K562 (cell line): Measurements from ENCODE around the gene CHDH. TPM values are rescaled to one million over a fixed set of nuclear protein-coding genes. Genes with fewer than 3 reads are reported as not detected.
A peak's percentile ranks its signal among the peaks of the same experiment; 100 is the strongest.

Experiments used
- ATAC-seq: fragments of 200-7000 bp; cut with Tn5 transposase; 3 replicates; pipeline ENCODE4 v1.9.1; 2020; ENCODE audit warnings: moderate library complexity
- BruUV-seq: library from RNA; stranded (reverse); fragments of 400-500 nt; replicated peaks from 2 replicates; lab custom pipeline; 2021; lab: Mats Ljungman, UMichigan
- CTCF ChIA-PET: fragments of 300-600 bp; formaldehyde crosslinking; extraction: SDS; loops from one replicate; lab custom pipeline; 2021; ENCODE audit warnings: low intra/inter-chr PET ratio; lab: Yijun Ruan, JAX
- POLR2A ChIA-PET: fragments of 300-600, 350-650 bp; sonication (Branson Sonifier 250); formaldehyde crosslinking; extraction: SDS; loops from one replicate; lab custom pipeline; 2021; ENCODE audit warnings: antibody characterized with exemption, inconsistent platforms; lab: Yijun Ruan, JAX
- DNase-seq, 4 experiments: peaks; one replicate each; pipeline versions ENCODE4 v3.0.0 to v3.0.0-alpha.2; 2011 to 2018; ENCODE audit warnings: low spot score in 3 of 4, mixed read lengths in 3 of 4; ENCODE audit errors: extremely low read depth in 1 of 4
- FAIRE-seq: peaks from 2 replicates; lab custom pipeline; 2011; peaks lifted over from hg19 to GRCh38; lab: Jason Lieb, UNC
- H2AFZ ChIP-seq: 2 replicates; pipeline ENCODE4 v1.6.0; 2011; ENCODE audit warnings: low read depth, low read length, control low read depth, inconsistent platforms
- H3K27ac ChIP-seq: fragments of 200-600 bp; 3 replicates; pipeline ENCODE4 v1.8.0; 2011; ENCODE audit warnings: low read depth, mild to moderate bottlenecking, control low read depth, inconsistent platforms, low read length, moderate library complexity, mixed read lengths; ENCODE audit errors: extremely low read depth
- H3K27me3 ChIP-seq, 2 experiments: fragments of 300-600 bp in 1 of 2; 2 replicates in 1 of 2; 3 replicates in 1 of 2; pipeline versions ENCODE4 v1.6.0 to v1.8.0; 2011; ENCODE audit warnings: inconsistent platforms in 2 of 2, low read length in 2 of 2, mild to moderate bottlenecking in 1 of 2, mixed read lengths in 1 of 2, moderate library complexity in 1 of 2; ENCODE audit not compliant: control insufficient read depth in 2 of 2, insufficient read depth in 2 of 2
- H3K36me3 ChIP-seq: fragments of 300-600 bp; 3 replicates; pipeline ENCODE4 v1.8.0; 2011; ENCODE audit warnings: mild to moderate bottlenecking, low read length, inconsistent platforms; ENCODE audit not compliant: control insufficient read depth, insufficient read depth
- H3K4me1 ChIP-seq, 2 experiments: fragments of 200-600 bp in 1 of 2; replicated peaks in 1 of 2; 2 replicates in 1 of 2; 3 replicates in 1 of 2; pipeline versions ENCODE4 v1.5.1 to v1.8.0; 2011; ENCODE audit warnings: inconsistent platforms in 2 of 2, low read length in 2 of 2, mild to moderate bottlenecking in 1 of 2, mixed read lengths in 1 of 2, moderate library complexity in 1 of 2; ENCODE audit not compliant: control insufficient read depth in 2 of 2, insufficient read depth in 2 of 2
- H3K4me2 ChIP-seq: 2 replicates; pipeline ENCODE4 v1.6.1; 2011; ENCODE audit warnings: low read length, control low read depth, inconsistent platforms, mixed read lengths; ENCODE audit not compliant: insufficient read depth
- H3K4me3 ChIP-seq: fragments of 200-600 bp; sonication (generic), shearing (Covaris generic); 2 replicates; pipeline ENCODE4 v1.5.1; 2016; ENCODE audit warnings: control low read depth, inconsistent platforms
- H3K79me2 ChIP-seq: fragments of 200-600 bp; 3 replicates; pipeline ENCODE4 v1.8.0; 2011; ENCODE audit warnings: low read length, inconsistent platforms; ENCODE audit not compliant: control insufficient read depth, insufficient read depth
- H3K9ac ChIP-seq, 2 experiments: 2 replicates each; pipeline versions ENCODE4 v1.6.0 to v1.6.1; 2011; ENCODE audit warnings: low read depth in 2 of 2, low read length in 2 of 2, control low read depth in 1 of 2, inconsistent platforms in 1 of 2, mild to moderate bottlenecking in 1 of 2, mixed read lengths in 1 of 2; ENCODE audit not compliant: insufficient read depth in 1 of 2
- H3K9me1 ChIP-seq: one replicate; pipeline ENCODE4 v1.6.0; 2011; ENCODE audit warnings: inconsistent platforms, mild to moderate bottlenecking, low read length, moderate library complexity; ENCODE audit not compliant: control insufficient read depth, insufficient read depth
- H3K9me3 ChIP-seq: replicated peaks from 2 replicates; pipeline ENCODE4 v1.5.1; 2011; ENCODE audit warnings: low read depth, low read length, inconsistent platforms; ENCODE audit not compliant: control insufficient read depth, insufficient read depth
- H4K20me1 ChIP-seq: replicated peaks from 2 replicates; pipeline ENCODE4 v1.6.1; 2011; ENCODE audit warnings: low read length, inconsistent platforms, mixed read lengths; ENCODE audit not compliant: control insufficient read depth, insufficient read depth
- BRD9 ChIP-seq: fragments of 450-650 bp; IDR thresholded peaks from 2 replicates; pipeline ENCODE4 v1.6.1; 2018; ENCODE audit warnings: low read depth; ENCODE audit not compliant: partially characterized antibody
- HDAC2 ChIP-seq: fragments of 450-650 bp; IDR thresholded peaks from 2 replicates; pipeline ENCODE4 v1.6.1; 2016; ENCODE audit warnings: mild to moderate bottlenecking
- HEY1 ChIP-seq: fragments of 250-450 bp; sonication (Bioruptor Pico); IDR thresholded peaks from 2 replicates; pipeline ENCODE4 v1.5.0; 2020; ENCODE audit warnings: mild to moderate bottlenecking, moderate library complexity, borderline replicate concordance
- JUN ChIP-seq, 2 experiments: sonication (generic) in 1 of 2; formaldehyde crosslinking in 1 of 2; IDR thresholded peaks; 2 replicates each; pipeline versions ENCODE4 v1.6.1 to v1.8.0; 2012 to 2022; ENCODE audit warnings: borderline replicate concordance in 2 of 2, mild to moderate bottlenecking in 2 of 2, improper control_type of control experiment in 1 of 2, low read depth in 1 of 2, low read length in 1 of 2, missing genetic modification reagents in 1 of 2
- LEF1 ChIP-seq: fragments of 450-650 bp; IDR thresholded peaks from 2 replicates; pipeline ENCODE4 v1.6.1; 2016; ENCODE audit warnings: mild to moderate bottlenecking
- SMARCA4 ChIP-seq: fragments of 450-650 bp; IDR thresholded peaks from 2 replicates; pipeline ENCODE4 v1.6.1; 2016
- SUPT5H ChIP-seq: fragments of 450-650 bp; IDR thresholded peaks from 2 replicates; pipeline ENCODE4 v1.6.1; 2016
- TAL1 ChIP-seq: fragments of 450-650 bp; IDR thresholded peaks from 2 replicates; pipeline ENCODE4 v1.6.1; 2016; ENCODE audit warnings: mild to moderate bottlenecking
- ZFP30 ChIP-seq: fragments of 250-450 bp; sonication (Bioruptor Pico); IDR thresholded peaks from 2 replicates; pipeline ENCODE4 v1.8.0; 2022; ENCODE audit warnings: moderate library complexity, mild to moderate bottlenecking, inconsistent platforms, borderline replicate concordance
- ZNF175 ChIP-seq: fragments of 200-800 bp; sonication (Bioruptor generic); IDR thresholded peaks from 2 replicates; pipeline ENCODE4 v1.6.1; 2016; ENCODE audit warnings: low read depth, mild to moderate bottlenecking, missing genetic modification characterization, missing compliant biosample characterization
- ZNF586 ChIP-seq: fragments of 450-650 bp; formaldehyde crosslinking; conservative IDR thresholded peaks from 2 replicates; pipeline ENCODE4 v1.4.0; 2020; ENCODE audit warnings: mild to moderate bottlenecking, moderate library complexity
- ZNF780A ChIP-seq: fragments of 250-450 bp; sonication (Bioruptor Pico); IDR thresholded peaks from 2 replicates; pipeline ENCODE4 v1.5.0; 2021; ENCODE audit warnings: mild to moderate bottlenecking
- ZNF79 ChIP-seq: fragments of 250-450 bp; sonication (Bioruptor Pico); IDR thresholded peaks from 2 replicates; pipeline ENCODE4 v1.4.0; 2020; ENCODE audit warnings: low read depth, mild to moderate bottlenecking, moderate library complexity
- WGBS: fragments of 100-300 bp; shearing (Covaris generic); methylation state at CpG from one replicate; pipeline ENCODE4 v1.1.6; 2016; ENCODE audit warnings: low coverage, mixed read lengths; ENCODE audit not compliant: insufficient coverage; ENCODE audit errors: missing lambda C conversion rate; 5-methylcytosine and 5-hydroxymethylcytosine counted together
- in situ Hi-C: fragments of 300-500 bp; cut with MboI; formaldehyde crosslinking; loops from 4 replicates; pipeline ENCODE4 v1.15.0; 2018; ENCODE audit warnings: inconsistent platforms, mixed read lengths
- intact Hi-C: fragments of 100-400 bp; cut with micrococcal nuclease; formaldehyde crosslinking; loops from 2 replicates; pipeline ENCODE4 v1.14.2; 2022
- polyA plus RNA-seq, 8 experiments: library from polyadenylated mRNA; depleted of rRNA in 4 of 8; stranded (reverse) in 5 of 8; unstranded in 3 of 8; fragments of >200 nt; fragmentation: Nextera tagmentation in 2 of 8; fragmentation: Illumina TruSeq in 1 of 8; extraction: Ambion mirVana in 2 of 8; extraction: Trizol in 1 of 8; gene quantifications; 2 replicates each; pipeline versions ENCODE4 v1.2.1 to v1.2.3, GENCODE V29; 2011 to 2014; ENCODE audit warnings: inconsistent platforms in 1 of 8, missing spikeins in 1 of 8
- total RNA-seq, 7 experiments: library from RNA; depleted of rRNA in 6 of 7; stranded (reverse); fragments of >200 nt in 6 of 7; fragmentation: Illumina TruSeq in 2 of 7; extraction: Trizol in 2 of 7; gene quantifications; 2 replicates each; pipeline versions ENCODE4 v1.2.1 to v1.2.3, GENCODE V29; 2011 to 2021; ENCODE audit warnings: low replicate concordance in 1 of 7
- TF ChIP-seq, protein P1 (sequence below): fragments of 450-650 bp; IDR thresholded peaks from 2 replicates; pipeline ENCODE4 v1.6.1; 2017; ENCODE audit warnings: mild to moderate bottlenecking, moderate library complexity
- TF ChIP-seq, protein P2 (sequence below): sonication (generic); formaldehyde crosslinking; IDR thresholded peaks from 2 replicates; pipeline ENCODE4 v1.8.0; 2023; ENCODE audit warnings: missing genetic modification reagents, mild to moderate bottlenecking, borderline replicate concordance
- TF ChIP-seq, protein P3 (sequence below), 2 experiments: fragments of 450-650 bp in 1 of 2; sonication (generic) in 1 of 2; formaldehyde crosslinking; conservative IDR thresholded peaks; 2 replicates each; pipeline versions ENCODE4 v1.4.0 to v1.8.1; 2020 to 2022; ENCODE audit warnings: mild to moderate bottlenecking in 1 of 2, missing genetic modification reagents in 1 of 2

Gene CHDH
- total and polyA plus RNA-seq, 9 of the 15 experiments (the other 6 are each of a cell fraction or from before 2014, with no cell fraction given), result 0.06 to 1.9 (median 0.46) TPM

- Histone ChIP-seq H3K36me3 (no peaks in the 10 kb centered on the region), H3K9me3 (no peaks in the 10 kb centered on the region), H3K27ac (no peak overlapping the region), H3K79me2 (no peaks in the 10 kb centered on the region), H4K20me1 (no peaks in the 10 kb centered on the region), H3K4me3 (peak overlapping the region; percentile 19; the same call in 1 of the 2 replicates), H2AFZ (0 out of 2 replicates have a peak overlapping the region, but pooled peaks have one; percentile 32), H3K27me3 (peaks cover 0 to 25% of the 10 kb centered on the region in 2 experiments; a peak in 2 of 5 replicates), H3K9ac (peak overlapping the region; percentile 14 to 71; a peak in 2 of 4 replicates), H3K9me1 (no peaks in the 10 kb centered on the region), H3K4me2 (0 out of 2 replicates have a peak overlapping the region, but pooled peaks have one; percentile 18), H3K4me1 (peaks cover 0 to 13% of the 10 kb centered on the region in 2 experiments; a peak in 2 of 5 replicates)
- no peak for FAIRE-seq
- peak in 1 of 4 experiments; percentile 10 for DNase-seq
- WGBS, result no CpG with 5 or more reads among the region's 34 CpGs
- ChIA-PET CTCF (no interaction called here), POLR2A (interaction anchor here (0.7 to 1.1 kb wide), 2 partner anchors 37 to 46 kb away, joined by 3 read pairs; partner anchors contain the start of gene SELENOK)
- no TSS peak for BruUV-seq
- ATAC-seq, result no peak; the same call in 2 of the 3 replicates
- in situ Hi-C loops, result no loop called here
- intact Hi-C loops, result no loop called here
- TF ChIP-seq LEF1 (no peak), ZNF175 (CRISPR knock-in tag) (no peak), SUPT5H (no peak), JUN (IDR thresholded peaks at IDR 0.05; ENCODE audit: borderline replicate concordance, low read depth, low read length) (no peak), JUN (CRISPR knock-in tag; IDR thresholded peaks at IDR 0.05; ENCODE audit: borderline replicate concordance) (no peak), BRD9 (no peak), ZFP30 (CRISPR knock-in tag) (no peak), HDAC2 (no peak), TAL1 (no peak), SMARCA4 (no peak), ZNF79 (CRISPR knock-in tag) (no peak), HEY1 (CRISPR knock-in tag) (no peak), ZNF780A (CRISPR knock-in tag) (no peak), ZNF586 (no peak)
- TF ChIP-seq, protein P1, sequence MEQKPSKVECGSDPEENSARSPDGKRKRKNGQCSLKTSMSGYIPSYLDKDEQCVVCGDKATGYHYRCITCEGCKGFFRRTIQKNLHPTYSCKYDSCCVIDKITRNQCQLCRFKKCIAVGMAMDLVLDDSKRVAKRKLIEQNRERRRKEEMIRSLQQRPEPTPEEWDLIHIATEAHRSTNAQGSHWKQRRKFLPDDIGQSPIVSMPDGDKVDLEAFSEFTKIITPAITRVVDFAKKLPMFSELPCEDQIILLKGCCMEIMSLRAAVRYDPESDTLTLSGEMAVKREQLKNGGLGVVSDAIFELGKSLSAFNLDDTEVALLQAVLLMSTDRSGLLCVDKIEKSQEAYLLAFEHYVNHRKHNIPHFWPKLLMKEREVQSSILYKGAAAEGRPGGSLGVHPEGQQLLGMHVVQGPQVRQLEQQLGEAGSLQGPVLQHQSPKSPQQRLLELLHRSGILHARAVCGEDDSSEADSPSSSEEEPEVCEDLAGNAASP, result no peak
- TF ChIP-seq, protein P2, sequence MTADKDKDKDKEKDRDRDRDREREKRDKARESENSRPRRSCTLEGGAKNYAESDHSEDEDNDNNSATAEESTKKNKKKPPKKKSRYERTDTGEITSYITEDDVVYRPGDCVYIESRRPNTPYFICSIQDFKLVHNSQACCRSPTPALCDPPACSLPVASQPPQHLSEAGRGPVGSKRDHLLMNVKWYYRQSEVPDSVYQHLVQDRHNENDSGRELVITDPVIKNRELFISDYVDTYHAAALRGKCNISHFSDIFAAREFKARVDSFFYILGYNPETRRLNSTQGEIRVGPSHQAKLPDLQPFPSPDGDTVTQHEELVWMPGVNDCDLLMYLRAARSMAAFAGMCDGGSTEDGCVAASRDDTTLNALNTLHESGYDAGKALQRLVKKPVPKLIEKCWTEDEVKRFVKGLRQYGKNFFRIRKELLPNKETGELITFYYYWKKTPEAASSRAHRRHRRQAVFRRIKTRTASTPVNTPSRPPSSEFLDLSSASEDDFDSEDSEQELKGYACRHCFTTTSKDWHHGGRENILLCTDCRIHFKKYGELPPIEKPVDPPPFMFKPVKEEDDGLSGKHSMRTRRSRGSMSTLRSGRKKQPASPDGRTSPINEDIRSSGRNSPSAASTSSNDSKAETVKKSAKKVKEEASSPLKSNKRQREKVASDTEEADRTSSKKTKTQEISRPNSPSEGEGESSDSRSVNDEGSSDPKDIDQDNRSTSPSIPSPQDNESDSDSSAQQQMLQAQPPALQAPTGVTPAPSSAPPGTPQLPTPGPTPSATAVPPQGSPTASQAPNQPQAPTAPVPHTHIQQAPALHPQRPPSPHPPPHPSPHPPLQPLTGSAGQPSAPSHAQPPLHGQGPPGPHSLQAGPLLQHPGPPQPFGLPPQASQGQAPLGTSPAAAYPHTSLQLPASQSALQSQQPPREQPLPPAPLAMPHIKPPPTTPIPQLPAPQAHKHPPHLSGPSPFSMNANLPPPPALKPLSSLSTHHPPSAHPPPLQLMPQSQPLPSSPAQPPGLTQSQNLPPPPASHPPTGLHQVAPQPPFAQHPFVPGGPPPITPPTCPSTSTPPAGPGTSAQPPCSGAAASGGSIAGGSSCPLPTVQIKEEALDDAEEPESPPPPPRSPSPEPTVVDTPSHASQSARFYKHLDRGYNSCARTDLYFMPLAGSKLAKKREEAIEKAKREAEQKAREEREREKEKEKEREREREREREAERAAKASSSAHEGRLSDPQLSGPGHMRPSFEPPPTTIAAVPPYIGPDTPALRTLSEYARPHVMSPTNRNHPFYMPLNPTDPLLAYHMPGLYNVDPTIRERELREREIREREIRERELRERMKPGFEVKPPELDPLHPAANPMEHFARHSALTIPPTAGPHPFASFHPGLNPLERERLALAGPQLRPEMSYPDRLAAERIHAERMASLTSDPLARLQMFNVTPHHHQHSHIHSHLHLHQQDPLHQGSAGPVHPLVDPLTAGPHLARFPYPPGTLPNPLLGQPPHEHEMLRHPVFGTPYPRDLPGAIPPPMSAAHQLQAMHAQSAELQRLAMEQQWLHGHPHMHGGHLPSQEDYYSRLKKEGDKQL (CRISPR knock-in tag), result no peak
- TF ChIP-seq, protein P3, sequence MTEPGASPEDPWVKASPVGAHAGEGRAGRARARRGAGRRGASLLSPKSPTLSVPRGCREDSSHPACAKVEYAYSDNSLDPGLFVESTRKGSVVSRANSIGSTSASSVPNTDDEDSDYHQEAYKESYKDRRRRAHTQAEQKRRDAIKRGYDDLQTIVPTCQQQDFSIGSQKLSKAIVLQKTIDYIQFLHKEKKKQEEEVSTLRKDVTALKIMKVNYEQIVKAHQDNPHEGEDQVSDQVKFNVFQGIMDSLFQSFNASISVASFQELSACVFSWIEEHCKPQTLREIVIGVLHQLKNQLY (CRISPR knock-in tag; conservative IDR thresholded peaks at IDR 0.05), result no peak
Measured at GRCh38 chr3:53845881-53846133, 412 bp downstream of the CHDH start.
